ENCODE results near the gene IL17REL. TPM values are rescaled to one million over a fixed set of nuclear protein-coding genes. Genes with fewer than 3 reads are reported as not detected.

The IL17REL gene
- total RNA-seq, 1 donor: not detected

DNA sequence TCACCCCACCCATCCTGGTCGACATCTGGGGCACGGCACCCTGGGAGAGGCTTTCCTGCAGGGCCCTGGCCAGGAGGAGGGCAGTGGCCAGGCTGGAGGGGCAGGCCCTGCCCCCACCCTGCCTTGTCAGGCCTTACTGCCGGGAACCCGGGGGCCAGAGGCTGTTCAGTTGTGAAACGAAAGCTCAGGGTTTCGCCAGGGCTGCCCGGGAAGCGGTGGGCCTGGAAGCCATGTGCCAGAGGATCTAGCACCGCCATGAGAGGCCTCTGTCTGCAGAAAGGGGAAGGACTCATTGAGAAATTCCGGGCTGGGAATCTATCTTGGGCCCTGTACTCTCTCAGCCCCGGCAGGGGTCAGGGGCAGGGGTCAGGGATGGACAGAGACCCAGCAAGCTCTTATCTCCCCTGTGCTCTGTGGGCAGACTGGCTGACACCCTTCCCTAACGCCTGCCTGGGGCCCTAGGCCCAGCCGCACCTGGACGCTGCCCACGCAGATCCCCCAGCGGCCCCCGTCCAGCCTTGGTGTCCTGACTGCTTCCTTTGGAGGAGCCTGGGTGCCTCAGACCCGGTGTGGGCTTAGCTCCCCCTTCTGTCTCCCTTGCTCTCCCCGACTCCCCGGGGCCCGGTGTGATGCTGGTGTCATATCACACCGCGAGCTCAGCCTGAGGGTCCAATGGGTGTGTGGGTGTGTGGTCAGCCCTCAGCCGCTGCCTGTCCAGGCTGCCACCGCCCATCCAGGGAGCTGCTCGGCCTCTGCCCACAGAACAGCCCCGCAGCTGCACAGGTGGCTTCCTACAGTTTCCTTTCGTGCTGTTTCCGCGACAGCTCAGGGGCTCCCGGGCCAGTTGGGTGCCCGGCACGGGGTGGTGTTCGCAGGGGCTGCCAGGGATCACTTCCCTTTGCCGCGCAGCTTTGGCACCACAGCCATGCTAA, 45.5 kb downstream of the IL17REL start:
- no peak overlapping the region for H3K4me3 ChIP-seq (ENCODE audit: low read length)
- H3K27me3 ChIP-seq (ENCODE audit: insufficient read depth, low read length): no peaks in the 10 kb centered on the region
- no peaks in the 10 kb centered on the region for H3K9me3 ChIP-seq (ENCODE audit: low read depth, low read length)
- peaks cover 85% of the 10 kb centered on the region for H3K4me1 ChIP-seq (ENCODE audit: insufficient read depth, low read length)

- Histone ChIP-seq H3K9me3 (ENCODE audit: low read depth, low read length) (no peaks in the 10 kb centered on the region), H3K27me3 (ENCODE audit: insufficient read depth, low read length) (no peaks in the 10 kb centered on the region), H3K4me3 (ENCODE audit: low read length) (no peak overlapping the region), H3K4me1 (ENCODE audit: insufficient read depth, low read length) (peaks cover 80% of the 10 kb centered on the region)
These were observed 46.4 kb downstream of the IL17REL start for GRCh38 chr22:49966041-49966773.

DNA sequence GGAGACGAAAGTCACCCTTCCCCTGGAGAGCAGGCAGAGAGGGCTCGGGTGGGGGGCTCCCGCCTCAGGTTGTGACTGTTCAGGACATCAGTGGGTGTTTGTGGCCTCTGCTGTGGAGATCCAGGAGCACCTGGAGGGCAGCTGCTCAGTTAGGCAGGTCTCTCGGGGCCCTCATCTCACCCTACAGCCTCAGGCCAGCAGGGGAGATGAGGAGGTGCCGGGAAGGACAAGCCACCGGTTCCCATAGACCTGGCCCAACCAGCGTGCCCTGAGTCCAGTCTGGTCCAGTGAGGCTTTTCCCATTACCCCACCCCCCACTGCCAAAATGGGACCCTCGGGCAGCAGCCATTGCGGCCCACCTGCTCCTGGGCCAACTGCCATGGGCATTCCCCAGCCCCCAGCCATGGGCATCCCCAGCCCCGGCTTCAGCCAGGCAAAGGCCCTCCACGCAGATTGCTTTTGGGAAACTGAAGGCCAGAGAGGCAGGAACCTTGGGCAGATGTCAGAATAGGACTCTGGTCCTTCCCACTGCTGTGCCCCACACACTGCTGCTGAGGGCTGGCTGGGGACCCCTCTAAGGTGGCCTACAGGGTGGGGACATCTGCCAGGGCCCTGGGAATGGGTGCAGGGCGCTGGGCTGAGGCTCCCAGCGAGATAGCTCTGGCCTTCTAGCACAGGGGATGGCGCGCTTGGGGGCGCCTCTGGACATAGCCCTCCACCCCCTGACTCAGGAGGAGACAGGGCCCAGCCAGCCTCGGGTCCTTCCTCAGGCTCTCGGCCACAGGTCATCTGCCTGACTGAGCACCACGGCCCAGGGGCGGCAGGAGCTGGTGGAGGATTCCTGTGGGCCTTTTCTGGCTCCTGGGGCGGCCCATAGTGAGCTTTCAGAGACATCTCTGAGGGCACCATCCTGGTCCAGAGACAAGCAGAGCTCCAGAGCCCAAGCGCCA, 47.2 kb downstream of the IL17REL start:
- no peaks in the 10 kb centered on the region for H3K9me3 ChIP-seq (ENCODE audit: low read depth, low read length)
- no peak overlapping the region for H3K4me3 ChIP-seq (ENCODE audit: low read length)
- H3K4me1 ChIP-seq (ENCODE audit: insufficient read depth, low read length): peaks cover 72% of the 10 kb centered on the region
- H3K27me3 ChIP-seq (ENCODE audit: insufficient read depth, low read length): no peaks in the 10 kb centered on the region

- H3K4me1 ChIP-seq (ENCODE audit: insufficient read depth, low read length): peaks cover 70% of the 10 kb centered on the region
- no peaks in the 10 kb centered on the region for H3K27me3 ChIP-seq (ENCODE audit: insufficient read depth, low read length)
- H3K9me3 ChIP-seq (ENCODE audit: low read depth, low read length): no peaks in the 10 kb centered on the region
- no peak overlapping the region for H3K4me3 ChIP-seq (ENCODE audit: low read length)
These were observed 48.2 kb downstream of the IL17REL start for GRCh38 chr22:49964136-49965090.

DNA sequence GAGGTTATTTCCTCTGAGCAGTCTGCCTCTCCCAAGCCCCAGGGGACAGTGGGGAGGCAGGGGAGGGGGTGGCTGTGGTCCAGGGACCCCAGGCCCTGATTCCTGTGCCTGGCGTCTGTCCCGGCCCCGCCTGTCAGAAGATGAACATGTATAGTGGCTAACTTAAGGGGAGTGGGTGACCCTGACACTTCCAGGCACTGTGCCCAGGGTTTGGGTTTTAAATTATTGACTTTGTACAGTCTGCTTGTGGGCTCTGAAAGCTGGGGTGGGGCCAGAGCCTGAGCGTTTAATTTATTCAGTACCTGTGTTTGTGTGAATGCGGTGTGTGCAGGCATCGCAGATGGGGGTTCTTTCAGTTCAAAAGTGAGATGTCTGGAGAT, 48.9 kb downstream of the IL17REL start:
- no peak overlapping the region for H3K4me3 ChIP-seq (ENCODE audit: low read length)
- H3K4me1 ChIP-seq (ENCODE audit: insufficient read depth, low read length): peaks cover 74% of the 10 kb centered on the region
- no peaks in the 10 kb centered on the region for H3K9me3 ChIP-seq (ENCODE audit: low read depth, low read length)
- no peaks in the 10 kb centered on the region for H3K27me3 ChIP-seq (ENCODE audit: insufficient read depth, low read length)

- Histone ChIP-seq H3K27me3 (ENCODE audit: insufficient read depth, low read length) (no peaks in the 10 kb centered on the region), H3K9me3 (ENCODE audit: low read depth, low read length) (no peaks in the 10 kb centered on the region), H3K4me3 (ENCODE audit: low read length) (peak overlapping the region; percentile 32), H3K4me1 (ENCODE audit: insufficient read depth, low read length) (peaks cover 69% of the 10 kb centered on the region)
These were observed 49.6 kb downstream of the IL17REL start for GRCh38 chr22:49962751-49963646.

GRCh38 chr22:49962012-49962750, 50.4 kb downstream of the IL17REL start:
- Histone ChIP-seq H3K9me3 (ENCODE audit: low read depth, low read length) (no peaks in the 10 kb centered on the region), H3K4me1 (ENCODE audit: insufficient read depth, low read length) (peaks cover 61% of the 10 kb centered on the region), H3K27me3 (ENCODE audit: insufficient read depth, low read length) (no peaks in the 10 kb centered on the region), H3K4me3 (ENCODE audit: low read length) (peak overlapping the region; percentile 82)

DNA sequence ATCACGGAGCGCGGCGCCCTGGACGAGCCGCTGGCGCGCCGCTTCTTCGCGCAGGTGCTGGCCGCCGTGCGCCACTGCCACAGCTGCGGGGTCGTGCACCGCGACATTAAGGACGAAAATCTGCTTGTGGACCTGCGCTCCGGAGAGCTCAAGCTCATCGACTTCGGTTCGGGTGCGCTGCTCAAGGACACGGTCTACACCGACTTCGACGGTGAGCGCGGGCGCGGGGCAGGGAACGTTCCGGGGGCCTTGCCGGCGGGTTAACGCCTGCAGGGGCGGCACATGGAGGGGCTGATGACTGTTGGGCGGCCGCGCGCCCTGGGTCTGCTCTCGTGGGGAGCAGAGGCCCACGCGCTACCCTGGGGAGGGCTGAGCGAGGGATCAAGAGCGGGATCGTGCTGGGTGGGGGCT, 51.0 kb downstream of the IL17REL start:
- H3K27me3 ChIP-seq (ENCODE audit: insufficient read depth, low read length): no peaks in the 10 kb centered on the region
- peaks cover 55% of the 10 kb centered on the region for H3K4me1 ChIP-seq (ENCODE audit: insufficient read depth, low read length)
- no peaks in the 10 kb centered on the region for H3K9me3 ChIP-seq (ENCODE audit: low read depth, low read length)
- peak overlapping the region; percentile 82 for H3K4me3 ChIP-seq (ENCODE audit: low read length)

DNA sequence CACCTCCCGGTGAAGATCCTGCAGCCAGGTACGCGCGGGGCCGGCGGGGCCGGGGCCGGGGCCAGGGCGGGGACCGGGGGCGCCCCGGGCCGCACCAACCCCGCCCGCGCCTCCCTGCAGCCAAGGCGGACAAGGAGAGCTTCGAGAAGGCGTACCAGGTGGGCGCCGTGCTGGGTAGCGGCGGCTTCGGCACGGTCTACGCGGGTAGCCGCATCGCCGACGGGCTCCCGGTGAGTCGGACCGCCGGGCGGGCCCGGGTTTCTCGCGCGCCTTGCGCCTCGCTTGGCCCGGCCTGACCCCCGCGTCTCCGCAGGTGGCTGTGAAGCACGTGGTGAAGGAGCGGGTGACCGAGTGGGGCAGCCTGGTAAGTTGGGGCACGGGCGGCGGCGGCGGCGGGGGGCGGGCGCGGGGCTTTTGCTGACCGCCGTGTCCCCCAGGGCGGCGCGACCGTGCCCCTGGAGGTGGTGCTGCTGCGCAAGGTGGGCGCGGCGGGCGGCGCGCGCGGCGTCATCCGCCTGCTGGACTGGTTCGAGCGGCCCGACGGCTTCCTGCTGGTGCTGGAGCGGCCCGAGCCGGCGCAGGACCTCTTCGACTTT, 51.5 kb downstream of the IL17REL start:
- H3K27me3 ChIP-seq (ENCODE audit: insufficient read depth, low read length): no peaks in the 10 kb centered on the region
- no peaks in the 10 kb centered on the region for H3K9me3 ChIP-seq (ENCODE audit: low read depth, low read length)
- peaks cover 50% of the 10 kb centered on the region for H3K4me1 ChIP-seq (ENCODE audit: insufficient read depth, low read length)
- peak overlapping the region; percentile 82 for H3K4me3 ChIP-seq (ENCODE audit: low read length)

- peak within 1 kb of the TSS; percentile 82 for H3K4me3 ChIP-seq (ENCODE audit: low read length)
These were observed 52.2 kb downstream of the IL17REL start, which contains the start of gene PIM3 for GRCh38 chr22:49960159-49961004. PIM3 (plus strand) TSS chr22:49960772; CDS start chr22:49960948, 176 bp downstream.

DNA sequence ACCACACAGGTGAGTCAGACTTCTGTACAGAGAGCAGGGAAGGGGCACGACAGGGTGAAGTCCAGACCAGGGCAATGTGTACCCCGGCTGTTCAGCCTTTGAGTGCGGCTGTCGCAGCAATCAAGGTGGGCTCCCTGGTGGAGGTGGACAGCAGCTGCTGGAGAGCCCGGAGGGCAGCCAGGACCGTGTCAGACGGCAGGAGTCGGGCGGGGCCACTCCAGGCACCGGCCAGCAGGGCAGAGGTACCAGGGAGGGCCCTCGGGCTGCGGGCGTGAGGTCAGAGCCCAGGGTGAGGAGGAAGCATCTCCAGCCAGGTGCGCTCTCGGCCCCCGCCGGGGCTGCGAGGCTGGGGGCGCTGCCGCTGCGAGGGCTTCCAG, 52.8 kb downstream of the IL17REL start:
- H3K4me3 ChIP-seq (ENCODE audit: low read length): peak overlapping the region; percentile 82
- no peaks in the 10 kb centered on the region for H3K27me3 ChIP-seq (ENCODE audit: insufficient read depth, low read length)
- H3K4me1 ChIP-seq (ENCODE audit: insufficient read depth, low read length): peaks cover 37% of the 10 kb centered on the region
- H3K9me3 ChIP-seq (ENCODE audit: low read depth, low read length): no peaks in the 10 kb centered on the region

More at GRCh38 chr22:49960159-49961004, 52.2 kb downstream of the IL17REL start, which contains the start of gene PIM3:
- Histone ChIP-seq H3K27me3 (ENCODE audit: insufficient read depth, low read length) (no peaks in the 10 kb centered on the region), H3K4me1 (ENCODE audit: insufficient read depth, low read length) (peaks cover 43% of the 10 kb centered on the region), H3K9me3 (ENCODE audit: low read depth, low read length) (no peaks in the 10 kb centered on the region)

Data from mononuclear cell (primary cell).